Type B pancreatic cell (in vitro differentiated cells): ENCODE data around the gene DNAH17. TPM values are rescaled to one million over a fixed set of nuclear protein-coding genes. Genes with fewer than 3 reads are reported as not detected.

Source experiments
- DNase-seq: peaks from one replicate; pipeline ENCODE4 v3.0.0; 2021; ENCODE audit warnings: mixed read lengths; ENCODE audit not compliant: unreplicated experiment; ENCODE audit errors: extremely low spot score
- H3K27ac Mint-ChIP-seq: 2 replicates; pipeline ENCODE4 v1.8.0; 2021; ENCODE audit warnings: mild to moderate bottlenecking, mixed read lengths
- H3K27me3 Mint-ChIP-seq: 2 replicates; pipeline ENCODE4 v1.8.0; 2021; ENCODE audit warnings: mixed read lengths
- H3K36me3 Mint-ChIP-seq: 2 replicates; pipeline ENCODE4 v1.8.0; 2021; ENCODE audit warnings: mixed read lengths
- H3K4me1 Mint-ChIP-seq: one replicate; pipeline ENCODE4 v1.8.0; 2021; ENCODE audit warnings: mixed read lengths; ENCODE audit not compliant: unreplicated experiment
- H3K4me3 Mint-ChIP-seq: 2 replicates; pipeline ENCODE4 v1.8.0; 2021; ENCODE audit warnings: mild to moderate bottlenecking, mixed read lengths
- H3K9me3 Mint-ChIP-seq: 2 replicates; pipeline ENCODE4 v1.8.0; 2021; ENCODE audit warnings: mixed read lengths
- total RNA-seq: library from RNA; stranded (reverse); gene quantifications from 2 replicates; pipeline ENCODE4 v1.2.1, GENCODE V29; 2021; ENCODE audit warnings: low replicate concordance
- TF ChIP-seq, protein P1 (sequence below): fragments of 200-600 bp; sonication (generic); conservative IDR thresholded peaks from 2 replicates; pipeline ENCODE4 v1.5.0; 2021; ENCODE audit warnings: antibody characterized with exemption, mild to moderate bottlenecking

The DNAH17 gene
- total RNA-seq, 1 donor from 2014 or later: 0.07 TPM

GRCh38 chr17:78571329-78571728 is 5.9 kb downstream of the DNAH17 start:
- H3K4me1 Mint-ChIP-seq: no peaks in the 10 kb centered on the region
- no peak overlapping the region for H3K27ac Mint-ChIP-seq
- H3K9me3 Mint-ChIP-seq: no peaks in the 10 kb centered on the region
- H3K36me3 Mint-ChIP-seq: no peaks in the 10 kb centered on the region
- no peak for DNase-seq
- no peak overlapping the region for H3K4me3 Mint-ChIP-seq
- TF ChIP-seq, protein P1, sequence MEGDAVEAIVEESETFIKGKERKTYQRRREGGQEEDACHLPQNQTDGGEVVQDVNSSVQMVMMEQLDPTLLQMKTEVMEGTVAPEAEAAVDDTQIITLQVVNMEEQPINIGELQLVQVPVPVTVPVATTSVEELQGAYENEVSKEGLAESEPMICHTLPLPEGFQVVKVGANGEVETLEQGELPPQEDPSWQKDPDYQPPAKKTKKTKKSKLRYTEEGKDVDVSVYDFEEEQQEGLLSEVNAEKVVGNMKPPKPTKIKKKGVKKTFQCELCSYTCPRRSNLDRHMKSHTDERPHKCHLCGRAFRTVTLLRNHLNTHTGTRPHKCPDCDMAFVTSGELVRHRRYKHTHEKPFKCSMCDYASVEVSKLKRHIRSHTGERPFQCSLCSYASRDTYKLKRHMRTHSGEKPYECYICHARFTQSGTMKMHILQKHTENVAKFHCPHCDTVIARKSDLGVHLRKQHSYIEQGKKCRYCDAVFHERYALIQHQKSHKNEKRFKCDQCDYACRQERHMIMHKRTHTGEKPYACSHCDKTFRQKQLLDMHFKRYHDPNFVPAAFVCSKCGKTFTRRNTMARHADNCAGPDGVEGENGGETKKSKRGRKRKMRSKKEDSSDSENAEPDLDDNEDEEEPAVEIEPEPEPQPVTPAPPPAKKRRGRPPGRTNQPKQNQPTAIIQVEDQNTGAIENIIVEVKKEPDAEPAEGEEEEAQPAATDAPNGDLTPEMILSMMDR: no peak
- H3K27me3 Mint-ChIP-seq: peaks cover 11% of the 10 kb centered on the region

DNA sequence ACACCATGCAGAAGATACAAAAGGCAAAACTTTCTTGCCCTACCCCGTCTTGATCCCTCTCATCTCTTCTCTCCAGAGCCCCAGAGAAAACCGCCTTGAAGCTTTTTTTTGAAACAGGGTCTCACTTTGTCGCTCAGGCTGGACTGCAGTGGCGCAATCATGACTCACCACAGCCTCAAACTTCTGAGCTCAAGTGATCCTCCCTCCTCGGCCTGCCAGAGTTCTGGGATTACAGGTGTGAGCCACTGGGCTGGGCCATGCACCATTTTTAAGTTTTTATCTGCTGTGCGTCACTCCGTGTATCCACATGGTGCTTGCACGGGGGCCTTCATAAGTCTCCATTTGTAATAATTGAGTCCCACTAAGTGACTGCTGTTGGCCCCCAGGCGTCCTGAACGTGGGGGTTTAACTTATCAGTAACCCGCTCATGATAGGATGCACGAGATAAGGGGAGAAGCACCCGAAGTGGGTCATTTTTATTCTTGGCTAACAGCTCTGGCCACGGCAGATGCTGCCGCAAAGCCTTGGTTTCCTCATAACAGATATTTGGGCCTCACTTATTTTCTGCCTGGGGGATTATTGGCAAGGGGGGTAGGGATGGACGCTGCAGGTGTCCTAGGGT is 8.6 kb downstream of the DNAH17 start:
- H3K4me1 Mint-ChIP-seq: no peaks in the 10 kb centered on the region
- DNase-seq: no peak
- no peak overlapping the region for H3K4me3 Mint-ChIP-seq
- TF ChIP-seq, protein P1: no peak
- H3K27ac Mint-ChIP-seq: no peak overlapping the region
- peaks cover 17% of the 10 kb centered on the region for H3K27me3 Mint-ChIP-seq
- H3K36me3 Mint-ChIP-seq: no peaks in the 10 kb centered on the region
- no peaks in the 10 kb centered on the region for H3K9me3 Mint-ChIP-seq

DNA sequence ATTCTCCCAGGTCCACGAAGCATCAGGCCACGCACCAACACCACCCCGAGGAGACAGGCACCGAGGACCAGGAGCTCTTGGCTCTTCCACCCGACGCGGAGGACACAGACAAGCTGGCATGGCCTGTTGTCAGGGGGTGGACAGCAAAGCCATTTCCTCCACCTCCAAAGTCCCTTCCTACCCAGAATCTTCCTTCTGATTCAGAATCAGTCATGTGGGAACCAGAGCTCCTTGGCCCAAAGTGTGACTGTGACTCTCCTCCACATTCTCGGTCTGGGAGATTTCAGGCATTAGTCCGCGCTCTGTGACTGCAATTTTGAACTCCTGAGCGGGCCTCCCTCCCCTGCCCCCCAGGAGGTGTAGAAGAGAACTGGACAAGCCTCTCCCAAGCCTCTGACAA is 9.2 kb downstream of the DNAH17 start:
- Mint-ChIP-seq H3K27me3 (peaks cover 19% of the 10 kb centered on the region), H3K4me3 (no peak overlapping the region), H3K27ac (no peak overlapping the region), H3K9me3 (no peaks in the 10 kb centered on the region), H3K36me3 (no peaks in the 10 kb centered on the region), H3K4me1 (no peaks in the 10 kb centered on the region)
- TF ChIP-seq, protein P1: no peak
- no peak for DNase-seq

- Mint-ChIP-seq H3K9me3 (no peaks in the 10 kb centered on the region), H3K36me3 (no peaks in the 10 kb centered on the region), H3K27me3 (peaks cover 19% of the 10 kb centered on the region), H3K4me1 (no peaks in the 10 kb centered on the region), H3K4me3 (no peak overlapping the region), H3K27ac (no peak overlapping the region)
- TF ChIP-seq, protein P1: no peak
- no peak for DNase-seq
These were observed 10.2 kb downstream of the DNAH17 start for GRCh38 chr17:78566947-78567346.

GRCh38 chr17:78563189-78564145 is 13.7 kb downstream of the DNAH17 start:
- Mint-ChIP-seq H3K27me3 (peaks cover 16% of the 10 kb centered on the region), H3K36me3 (no peaks in the 10 kb centered on the region), H3K4me1 (no peaks in the 10 kb centered on the region)

More at GRCh38 chr17:78563189-78564145, 13.7 kb downstream of the DNAH17 start:
- no peak overlapping the region for H3K4me3 Mint-ChIP-seq
- no peak for DNase-seq
- H3K27ac Mint-ChIP-seq: no peak overlapping the region
- H3K9me3 Mint-ChIP-seq: no peaks in the 10 kb centered on the region
- TF ChIP-seq, protein P1: no peak
